A673 (cell line): Measurements from ENCODE around the gene MYO7A. TPM values are rescaled to one million over a fixed set of nuclear protein-coding genes. Genes with fewer than 3 reads are reported as not detected.

Experiments used
- BruUV-seq: library from RNA; stranded (reverse); fragments of 400-500 nt; replicated peaks from 2 replicates; lab custom pipeline; 2021; lab: Mats Ljungman, UMichigan
- CTCF ChIA-PET: fragments of 300-600 bp; sonication (Branson Sonifier 250); formaldehyde crosslinking; loops from one replicate; lab custom pipeline; 2022; ENCODE audit warnings: antibody characterized with exemption; lab: Charles Lee
- POLR2A ChIA-PET: fragments of 300-600 bp; sonication (Branson Sonifier 250); formaldehyde crosslinking; loops from one replicate; lab custom pipeline; 2022; ENCODE audit warnings: antibody characterized with exemption; ENCODE audit not compliant: low non-redundant PET; lab: Charles Lee
- DNase-seq: peaks from one replicate; pipeline ENCODE4 v3.0.0-alpha.2; 2015; ENCODE audit warnings: low spot score
- H3K27ac ChIP-seq: fragments of 200-600 bp; sonication (generic); 2 replicates; pipeline ENCODE4 v1.5.1; 2016; ENCODE audit warnings: mixed run types, low read depth, mild to moderate bottlenecking, mixed read lengths, antibody characterized with exemption, low read length; ENCODE audit not compliant: poor library complexity, severe bottlenecking
- H3K27me3 ChIP-seq: fragments of 200-600 bp; sonication (generic); replicated peaks from 2 replicates; pipeline ENCODE4 v1.6.1; 2017; ENCODE audit warnings: mixed run types, low read depth, mild to moderate bottlenecking, mixed read lengths, antibody characterized with exemption, low read length; ENCODE audit not compliant: insufficient read depth, poor library complexity
- H3K36me3 ChIP-seq: fragments of 200-600 bp; sonication (generic); 2 replicates; pipeline ENCODE4 v1.6.1; 2016; ENCODE audit warnings: mixed run types, mild to moderate bottlenecking, mixed read lengths, antibody characterized with exemption, low read length; ENCODE audit not compliant: insufficient read depth, poor library complexity, severe bottlenecking
- H3K4me1 ChIP-seq: fragments of 200-600 bp; sonication (generic); 2 replicates; pipeline ENCODE4 v1.6.1; 2017; ENCODE audit warnings: mixed run types, mild to moderate bottlenecking, mixed read lengths, antibody characterized with exemption, low read length; ENCODE audit not compliant: insufficient read depth, poor library complexity, severe bottlenecking
- H3K4me3 ChIP-seq: fragments of 200-600 bp; sonication (generic); 2 replicates; pipeline ENCODE4 v1.5.1; 2016; ENCODE audit warnings: low read depth, mixed run types, mild to moderate bottlenecking, mixed read lengths, low read length; ENCODE audit not compliant: poor library complexity, severe bottlenecking
- H3K9me3 ChIP-seq: fragments of 200-600 bp; sonication (generic); 2 replicates; pipeline ENCODE4 v1.6.1; 2016; ENCODE audit warnings: mixed run types, low read depth, mild to moderate bottlenecking, mixed read lengths, antibody characterized with exemption, low read length; ENCODE audit not compliant: poor library complexity, severe bottlenecking
- EZH2 ChIP-seq: fragments of 200-600 bp; sonication (generic); IDR thresholded peaks from 2 replicates; pipeline ENCODE4 v1.6.1; 2017; ENCODE audit warnings: borderline replicate concordance, low read depth, mild to moderate bottlenecking, mixed read lengths, antibody characterized with exemption, low read length; ENCODE audit not compliant: poor library complexity, severe bottlenecking
- intact Hi-C: fragments of 100-400 bp; cut with micrococcal nuclease; formaldehyde crosslinking; loops from one replicate; pipeline ENCODE4 v1.10.0; 2022; ENCODE audit not compliant: unreplicated experiment
- total RNA-seq: library from RNA; stranded (reverse); gene quantifications from 2 replicates; pipeline ENCODE4 v1.2.3, GENCODE V29; 2021
- TF ChIP-seq, protein P1 (sequence below): fragments of 300-800, 200-600 bp; sonication (generic); conservative IDR thresholded peaks from 2 replicates; pipeline ENCODE4 v1.5.1; 2017; ENCODE audit warnings: low read depth, mild to moderate bottlenecking, antibody characterized with exemption, low read length, moderate library complexity, mixed read lengths

The MYO7A gene
- total RNA-seq, 1 experiment from 2014 or later = not detected

DNA sequence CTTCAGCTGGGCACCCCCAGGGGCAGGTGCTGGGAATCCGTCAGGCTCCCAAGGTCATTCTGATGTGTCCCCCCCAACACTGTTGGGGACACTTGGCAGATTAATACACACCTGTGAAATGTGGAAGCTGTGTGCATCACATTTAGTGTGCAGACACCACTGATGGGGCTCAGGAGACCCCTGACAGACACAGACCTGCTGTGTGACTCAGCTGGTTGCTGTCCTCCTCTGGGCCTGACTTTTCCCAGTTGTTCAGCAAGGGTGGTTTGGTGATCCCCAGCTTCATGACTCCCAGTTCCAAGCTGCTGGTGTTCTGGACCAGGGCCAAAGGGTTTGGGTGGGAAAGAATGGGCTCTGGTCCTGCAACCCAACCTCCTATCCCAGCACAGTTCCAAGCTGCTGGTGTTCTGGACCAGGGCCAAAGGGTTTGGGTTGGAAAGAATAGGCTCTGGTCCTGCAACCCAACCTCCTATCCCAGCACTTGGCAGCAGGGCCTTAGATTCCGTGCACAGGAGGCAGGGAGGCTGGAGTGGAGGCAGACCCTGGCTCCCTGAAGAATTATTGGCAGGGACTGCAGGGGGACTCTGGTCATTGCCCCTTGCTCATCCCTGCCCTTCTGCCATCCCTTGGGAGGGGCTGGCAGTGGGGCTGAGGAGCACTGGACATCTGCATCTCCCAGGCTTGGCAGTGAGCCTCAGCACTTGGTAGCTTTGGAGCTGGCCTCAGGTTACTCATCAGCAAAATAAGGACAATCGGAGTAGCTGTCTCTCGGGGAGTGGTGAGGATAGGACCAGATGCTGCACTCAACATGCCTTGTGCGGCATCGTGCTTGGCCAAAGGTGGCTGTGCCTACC lies 33.8 kb upstream of the MYO7A start:
- BruUV-seq = no TSS peak
- CTCF ChIA-PET = interaction anchor here (0.5 to 1.5 kb wide), 2 partner anchors 44 to 46 kb away, joined by 3 to 4 read pairs; no protein-coding TSS in a partner anchor
- Histone ChIP-seq H3K4me1 (no peaks in the 10 kb centered on the region), H3K4me3 (no peak overlapping the region), H3K9me3 (no peaks in the 10 kb centered on the region), H3K36me3 (no peaks in the 10 kb centered on the region), H3K27me3 (no peaks in the 10 kb centered on the region), H3K27ac (no peak overlapping the region)
- no peak for DNase-seq
- POLR2A ChIA-PET = no interaction called here
- intact Hi-C loops = no loop called here
- TF ChIP-seq, protein P1, sequence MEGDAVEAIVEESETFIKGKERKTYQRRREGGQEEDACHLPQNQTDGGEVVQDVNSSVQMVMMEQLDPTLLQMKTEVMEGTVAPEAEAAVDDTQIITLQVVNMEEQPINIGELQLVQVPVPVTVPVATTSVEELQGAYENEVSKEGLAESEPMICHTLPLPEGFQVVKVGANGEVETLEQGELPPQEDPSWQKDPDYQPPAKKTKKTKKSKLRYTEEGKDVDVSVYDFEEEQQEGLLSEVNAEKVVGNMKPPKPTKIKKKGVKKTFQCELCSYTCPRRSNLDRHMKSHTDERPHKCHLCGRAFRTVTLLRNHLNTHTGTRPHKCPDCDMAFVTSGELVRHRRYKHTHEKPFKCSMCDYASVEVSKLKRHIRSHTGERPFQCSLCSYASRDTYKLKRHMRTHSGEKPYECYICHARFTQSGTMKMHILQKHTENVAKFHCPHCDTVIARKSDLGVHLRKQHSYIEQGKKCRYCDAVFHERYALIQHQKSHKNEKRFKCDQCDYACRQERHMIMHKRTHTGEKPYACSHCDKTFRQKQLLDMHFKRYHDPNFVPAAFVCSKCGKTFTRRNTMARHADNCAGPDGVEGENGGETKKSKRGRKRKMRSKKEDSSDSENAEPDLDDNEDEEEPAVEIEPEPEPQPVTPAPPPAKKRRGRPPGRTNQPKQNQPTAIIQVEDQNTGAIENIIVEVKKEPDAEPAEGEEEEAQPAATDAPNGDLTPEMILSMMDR = no peak
- no peak for TF ChIP-seq EZH2

DNA sequence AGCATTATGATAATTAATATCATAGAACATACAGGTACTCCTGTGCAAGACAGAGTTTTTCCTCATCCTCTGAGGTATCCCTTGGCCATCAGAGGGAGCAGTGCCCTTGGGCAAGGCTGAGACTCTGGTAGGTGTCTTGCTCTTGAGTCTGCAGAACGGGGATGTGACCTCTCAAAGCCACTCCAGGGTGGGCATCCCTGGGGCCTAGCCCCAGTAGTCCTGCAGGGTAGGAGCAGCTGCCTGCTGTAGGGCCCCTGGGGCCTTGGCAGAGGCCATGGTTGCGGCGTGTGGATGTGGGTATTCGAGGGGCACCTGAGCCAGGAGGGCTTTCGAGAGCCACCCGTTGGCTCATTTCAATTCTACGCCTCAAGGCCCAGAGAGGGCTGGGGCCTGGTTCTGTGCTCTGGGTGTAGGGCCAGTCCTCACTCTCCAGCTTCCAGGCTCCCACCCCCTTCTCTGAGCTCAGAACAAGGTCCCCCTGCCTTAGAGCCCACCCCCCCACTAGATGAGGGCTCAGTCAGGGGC lies 33.1 kb upstream of the MYO7A start:
- DNase-seq = no peak
- Histone ChIP-seq H3K27me3 (no peaks in the 10 kb centered on the region), H3K4me1 (no peaks in the 10 kb centered on the region), H3K27ac (no peak overlapping the region), H3K9me3 (no peaks in the 10 kb centered on the region), H3K4me3 (no peak overlapping the region), H3K36me3 (no peaks in the 10 kb centered on the region)
- ChIA-PET CTCF (no interaction called here), POLR2A (no interaction called here)
- BruUV-seq = no TSS peak
- intact Hi-C loops = no loop called here
- no peak for TF ChIP-seq EZH2
- TF ChIP-seq, protein P1 = no peak

DNA sequence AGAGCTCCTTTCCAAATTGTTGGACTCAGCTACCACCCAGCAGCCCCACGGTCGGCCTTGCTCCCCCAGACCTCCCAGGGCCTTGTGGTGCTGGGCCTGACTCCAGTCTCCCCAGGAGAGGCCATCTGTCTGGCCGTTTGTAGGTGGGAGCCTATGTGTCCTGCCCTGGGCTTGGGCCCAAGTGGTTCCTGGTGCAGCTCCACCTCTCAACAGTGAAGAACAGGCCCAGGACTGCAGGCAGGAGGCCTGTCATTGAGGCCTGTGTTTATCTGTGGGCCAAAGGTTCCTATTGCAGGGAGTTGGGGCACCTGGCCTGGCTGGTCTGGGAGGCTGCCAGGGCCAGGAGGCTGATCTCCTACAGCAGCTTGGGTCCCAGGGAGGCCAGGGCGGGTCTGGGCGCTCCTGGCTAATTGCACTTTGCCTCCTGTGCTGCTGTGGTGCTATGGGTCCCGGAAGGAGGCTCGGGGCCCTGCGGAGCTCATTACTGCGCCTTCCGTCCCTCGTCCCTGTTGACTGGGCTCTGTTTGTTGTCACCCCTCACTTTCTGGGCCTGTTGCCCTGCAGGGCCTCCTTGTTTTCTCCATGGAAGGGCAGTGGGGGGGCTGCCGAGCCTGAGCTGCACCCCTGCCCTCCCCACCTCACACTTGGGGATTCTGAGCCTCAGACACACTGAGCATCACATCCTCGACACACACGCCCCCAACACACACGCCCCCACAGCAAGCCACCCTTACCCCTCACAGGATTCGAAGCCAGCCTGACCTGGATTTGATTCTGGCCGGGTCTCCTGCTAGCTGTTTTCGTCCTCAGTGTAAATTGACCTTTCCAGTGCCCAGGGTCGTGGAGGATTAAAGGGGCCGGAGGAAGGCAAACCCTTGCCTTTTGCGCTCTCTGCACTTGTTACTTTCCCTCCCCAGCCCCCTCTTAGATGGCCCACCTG lies 32.2 kb upstream of the MYO7A start:
- no peak for DNase-seq
- no peaks in the 10 kb centered on the region for H3K27me3 ChIP-seq
- CTCF ChIA-PET = no interaction called here
- H3K36me3 ChIP-seq = no peaks in the 10 kb centered on the region
- no peaks in the 10 kb centered on the region for H3K9me3 ChIP-seq
- no peak overlapping the region for H3K4me3 ChIP-seq
- POLR2A ChIA-PET = no interaction called here
- no TSS peak for BruUV-seq
- H3K4me1 ChIP-seq = no peaks in the 10 kb centered on the region
- TF ChIP-seq, protein P1 = no peak
- TF ChIP-seq EZH2 = no peak
- intact Hi-C loops = no loop called here
- no peak overlapping the region for H3K27ac ChIP-seq
